Measurements from ENCODE around the gene KCNJ3.

KCNJ3 gene

GRCh38 chr2:154699575-154699930 is 1.1 kb downstream of the KCNJ3 start:
- ATAC-seq (ENCODE audit: insufficient read depth, low read depth) (no peak), DNase-seq (no peak)
- Histone ChIP-seq H3K9me3 (ENCODE audit: insufficient read depth, low read length, severe bottlenecking) (peaks cover 3% of the 10 kb centered on the region), H2AFZ (ENCODE audit: low read depth, low read length) (no peak overlapping the region), H3K79me2 (ENCODE audit: insufficient read depth, low read length) (no peaks in the 10 kb centered on the region), H3K36me3 (ENCODE audit: insufficient read depth, low read length) (no peaks in the 10 kb centered on the region), H3K4me2 (ENCODE audit: insufficient read depth, low read length) (no peak overlapping the region), H4K20me1 (ENCODE audit: insufficient read depth, low read length) (no peaks in the 10 kb centered on the region), H3K4me3 (ENCODE audit: low read depth in 1 of 2, low read length in 2 of 2) (no peak overlapping the region), H3K9ac (ENCODE audit: low read depth, low read length) (no peak overlapping the region), H3K27ac (ENCODE audit: low read length) (no peak overlapping the region), H3K27me3 (ENCODE audit: insufficient read depth, low read length, poor library complexity) (no peaks in the 10 kb centered on the region), H3K4me1 (ENCODE audit: insufficient read depth, low read length) (no peaks in the 10 kb centered on the region)
- TF ChIP-seq EZH2 (IDR thresholded peaks at IDR 0.05; ENCODE audit: borderline replicate concordance, low read depth, low read length, severe bottlenecking) (no peak), CTCF (IDR thresholded peaks at IDR 0.05; ENCODE audit: borderline replicate concordance, extremely low read depth, low read length, poor library complexity, severe bottlenecking) (no peak)

DNA sequence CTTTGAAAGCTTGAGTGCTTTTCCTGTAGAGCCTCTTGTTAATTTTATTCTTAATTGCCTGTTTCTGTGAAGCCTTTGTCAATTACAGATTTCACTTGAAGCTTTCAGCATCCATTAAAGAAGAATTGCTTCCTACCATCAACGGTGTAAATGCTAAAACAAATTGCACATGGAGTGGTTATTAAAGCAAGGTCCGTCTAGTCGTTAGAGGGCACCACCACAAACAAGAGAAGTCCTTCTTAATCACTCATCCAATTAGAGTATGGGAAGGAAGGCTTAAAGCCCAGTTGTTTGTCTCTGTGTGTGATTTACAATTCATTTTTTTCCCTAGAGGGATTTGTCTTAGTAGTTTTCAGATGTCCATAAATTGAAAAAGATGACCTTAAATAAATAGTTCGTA is 1.6 kb downstream of the KCNJ3 start:
- Histone ChIP-seq H3K4me3 (ENCODE audit: low read depth in 1 of 2, low read length in 2 of 2) (no peak overlapping the region), H3K79me2 (ENCODE audit: insufficient read depth, low read length) (no peaks in the 10 kb centered on the region), H3K4me2 (ENCODE audit: insufficient read depth, low read length) (no peak overlapping the region), H3K27me3 (ENCODE audit: insufficient read depth, low read length, poor library complexity) (no peaks in the 10 kb centered on the region), H3K9ac (ENCODE audit: low read depth, low read length) (no peak overlapping the region), H3K4me1 (ENCODE audit: insufficient read depth, low read length) (no peaks in the 10 kb centered on the region), H2AFZ (ENCODE audit: low read depth, low read length) (no peak overlapping the region), H3K36me3 (ENCODE audit: insufficient read depth, low read length) (no peaks in the 10 kb centered on the region), H3K27ac (ENCODE audit: low read length) (no peak overlapping the region), H3K9me3 (ENCODE audit: insufficient read depth, low read length, severe bottlenecking) (peaks cover 3% of the 10 kb centered on the region), H4K20me1 (ENCODE audit: insufficient read depth, low read length) (no peaks in the 10 kb centered on the region)
- DNase-seq (no peak), ATAC-seq (ENCODE audit: insufficient read depth, low read depth) (no peak)
- TF ChIP-seq CTCF (IDR thresholded peaks at IDR 0.05; ENCODE audit: borderline replicate concordance, extremely low read depth, low read length, poor library complexity, severe bottlenecking) (no peak), EZH2 (IDR thresholded peaks at IDR 0.05; ENCODE audit: borderline replicate concordance, low read depth, low read length, severe bottlenecking) (no peak)

- DNase-seq = no peak
- TF ChIP-seq EZH2 (IDR thresholded peaks at IDR 0.05; ENCODE audit: borderline replicate concordance, low read depth, low read length, severe bottlenecking) (no peak), CTCF (IDR thresholded peaks at IDR 0.05; ENCODE audit: borderline replicate concordance, extremely low read depth, low read length, poor library complexity, severe bottlenecking) (no peak)
- Histone ChIP-seq H4K20me1 (ENCODE audit: insufficient read depth, low read length) (no peaks in the 10 kb centered on the region), H3K27me3 (ENCODE audit: insufficient read depth, low read length, poor library complexity) (no peaks in the 10 kb centered on the region), H3K79me2 (ENCODE audit: insufficient read depth, low read length) (no peaks in the 10 kb centered on the region), H3K4me2 (ENCODE audit: insufficient read depth, low read length) (no peak overlapping the region), H3K9ac (ENCODE audit: low read depth, low read length) (no peak overlapping the region), H3K27ac (ENCODE audit: low read length) (no peak overlapping the region), H3K4me3 (ENCODE audit: low read depth in 1 of 2, low read length in 2 of 2) (no peak overlapping the region), H3K9me3 (ENCODE audit: insufficient read depth, low read length, severe bottlenecking) (no peaks in the 10 kb centered on the region), H3K4me1 (ENCODE audit: insufficient read depth, low read length) (no peaks in the 10 kb centered on the region), H3K36me3 (ENCODE audit: insufficient read depth, low read length) (no peaks in the 10 kb centered on the region), H2AFZ (ENCODE audit: low read depth, low read length) (no peak overlapping the region)
- ATAC-seq (ENCODE audit: insufficient read depth, low read depth) = no peak
These were observed 6.5 kb downstream of the KCNJ3 start for GRCh38 chr2:154704991-154705390.

DNA sequence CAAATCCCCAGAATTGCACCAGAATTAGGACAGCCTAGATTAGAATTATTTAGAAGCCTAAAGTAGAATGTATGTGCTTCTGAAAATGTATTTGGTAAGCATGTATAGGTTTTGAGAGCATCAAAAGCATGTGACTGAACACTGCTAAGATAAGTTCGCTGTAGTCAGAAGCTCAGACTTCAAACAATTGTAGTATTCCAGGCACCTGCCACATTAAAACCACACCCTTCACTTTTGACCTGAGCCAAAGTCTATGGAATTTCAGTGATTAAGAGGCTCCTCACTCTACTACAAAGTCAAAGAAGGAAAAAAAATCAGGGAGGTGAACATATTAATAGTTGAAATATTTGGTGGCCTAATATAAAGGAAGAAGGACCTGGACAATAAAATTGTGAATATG is 8.2 kb downstream of the KCNJ3 start:
- H3K79me2 ChIP-seq (ENCODE audit: insufficient read depth, low read length) = no peaks in the 10 kb centered on the region
- no peaks in the 10 kb centered on the region for H3K9me3 ChIP-seq (ENCODE audit: insufficient read depth, low read length, severe bottlenecking)
- no peak overlapping the region for H3K4me3 ChIP-seq (ENCODE audit: low read depth in 1 of 2, low read length in 2 of 2)
- no peaks in the 10 kb centered on the region for H4K20me1 ChIP-seq (ENCODE audit: insufficient read depth, low read length)
- no peak overlapping the region for H3K9ac ChIP-seq (ENCODE audit: low read depth, low read length)
- TF ChIP-seq CTCF (IDR thresholded peaks at IDR 0.05; ENCODE audit: borderline replicate concordance, extremely low read depth, low read length, poor library complexity, severe bottlenecking) (no peak), EZH2 (IDR thresholded peaks at IDR 0.05; ENCODE audit: borderline replicate concordance, low read depth, low read length, severe bottlenecking) (no peak)
- no peak overlapping the region for H3K27ac ChIP-seq (ENCODE audit: low read length)
- H3K4me2 ChIP-seq (ENCODE audit: insufficient read depth, low read length) = no peak overlapping the region
- no peak overlapping the region for H2AFZ ChIP-seq (ENCODE audit: low read depth, low read length)
- H3K27me3 ChIP-seq (ENCODE audit: insufficient read depth, low read length, poor library complexity) = no peaks in the 10 kb centered on the region
- no peaks in the 10 kb centered on the region for H3K36me3 ChIP-seq (ENCODE audit: insufficient read depth, low read length)
- ATAC-seq (ENCODE audit: insufficient read depth, low read depth) (no peak), DNase-seq (no peak)
- no peaks in the 10 kb centered on the region for H3K4me1 ChIP-seq (ENCODE audit: insufficient read depth, low read length)
